Hepatocyte (in vitro differentiated cells): Measurements from ENCODE around the gene ARV1. TPM values are rescaled to one million over a fixed set of nuclear protein-coding genes. Genes with fewer than 3 reads are reported as not detected.
A peak's percentile ranks its signal among the peaks of the same experiment; 100 is the strongest.
"Not testable (repeated sequence)": the region's sequence is repeated elsewhere in the genome, so short reads cannot be mapped to it uniquely, and the experiment has no call there.

Experiments used
- DNase-seq: peaks from one replicate; pipeline ENCODE4 v3.0.0-alpha.2; 2016; ENCODE audit warnings: low spot score
- H2AFZ ChIP-seq: fragments of 200-600 bp; sonication (generic); 2 replicates; pipeline ENCODE4 v1.6.0; 2016; ENCODE audit warnings: antibody characterized with exemption, mild to moderate bottlenecking
- H3K27ac ChIP-seq: fragments of 200-600 bp; sonication (generic); 2 replicates; pipeline ENCODE4 v1.5.1; 2016; ENCODE audit warnings: mild to moderate bottlenecking
- H3K27me3 ChIP-seq: fragments of 200-600 bp; sonication (generic); 2 replicates; pipeline ENCODE4 v1.6.1; 2016
- H3K36me3 ChIP-seq: fragments of 200-600 bp; sonication (generic); replicated peaks from 2 replicates; pipeline ENCODE4 v1.5.1; 2016; ENCODE audit warnings: low read depth; ENCODE audit not compliant: insufficient read depth
- H3K4me1 ChIP-seq: fragments of 200-600 bp; sonication (generic); 2 replicates; pipeline ENCODE4 v1.5.1; 2016; ENCODE audit warnings: mild to moderate bottlenecking, moderate library complexity; ENCODE audit not compliant: insufficient read depth
- H3K4me2 ChIP-seq: fragments of 200-600 bp; sonication (generic); 2 replicates; pipeline ENCODE4 v1.6.0; 2016
- H3K4me3 ChIP-seq: fragments of 200-600 bp; sonication (generic); 2 replicates; pipeline ENCODE4 v1.5.1; 2016; ENCODE audit warnings: mild to moderate bottlenecking
- H3K79me2 ChIP-seq: fragments of 200-600 bp; sonication (generic); 2 replicates; pipeline ENCODE4 v1.6.0; 2017; ENCODE audit warnings: mild to moderate bottlenecking
- H3K9me2 ChIP-seq: fragments of 200-600 bp; sonication (generic); replicated peaks from 2 replicates; pipeline ENCODE4 v1.6.0; 2017; ENCODE audit warnings: mild to moderate bottlenecking; ENCODE audit not compliant: insufficient read depth
- H3K9me3 ChIP-seq: fragments of 200-600 bp; sonication (generic); 2 replicates; pipeline ENCODE4 v1.5.1; 2016; ENCODE audit warnings: low read depth, mild to moderate bottlenecking
- H4K20me1 ChIP-seq: fragments of 200-600 bp; sonication (generic); 2 replicates; pipeline ENCODE4 v1.6.0; 2016; ENCODE audit warnings: mild to moderate bottlenecking; ENCODE audit not compliant: insufficient read depth, poor library complexity, severe bottlenecking
- CTCF ChIP-seq: fragments of 200-600 bp; sonication (generic); IDR thresholded peaks from 2 replicates; pipeline ENCODE4 v1.5.1; 2016; ENCODE audit warnings: antibody characterized with exemption, mild to moderate bottlenecking; ENCODE audit not compliant: poor library complexity
- EZH2 ChIP-seq: fragments of 200-600 bp; sonication (generic); IDR thresholded peaks from 2 replicates; pipeline ENCODE4 v1.6.1; 2016; ENCODE audit warnings: antibody characterized with exemption, mild to moderate bottlenecking, borderline replicate concordance
- EZH2phosphoT487 ChIP-seq: fragments of 200-600 bp; sonication (generic); IDR thresholded peaks from one replicate; pipeline ENCODE4 v1.6.1; 2018; ENCODE audit warnings: antibody characterized with exemption, mild to moderate bottlenecking, low read depth, moderate library complexity; ENCODE audit not compliant: unreplicated experiment, severe bottlenecking
- WGBS: methylation state at CpG from one replicate; pipeline ENCODE4 v1.1.6; 2016; ENCODE audit warnings: low lambda C conversion rate; ENCODE audit errors: missing lambda C conversion rate; 5-methylcytosine and 5-hydroxymethylcytosine counted together
- polyA plus RNA-seq: library from polyadenylated mRNA; unstranded; fragments of >200 nt; fragmentation: Nextera tagmentation; extraction: Ambion mirVana; gene quantifications from 2 replicates; pipeline ENCODE4 v1.2.1, GENCODE V29; 2016
- total RNA-seq: library from RNA; depleted of rRNA; stranded (reverse); fragments of >200 nt; gene quantifications from 2 replicates; pipeline ENCODE4 v1.2.3, GENCODE V29; 2014

Gene ARV1
- total and polyA plus RNA-seq, 2 experiments from 2014 or later = 20.0 to 24.4 TPM

- Histone ChIP-seq H4K20me1 (peaks cover 9% of the 10 kb centered on the region), H2AFZ (no peak overlapping the region), H3K36me3 (no peaks in the 10 kb centered on the region), H3K4me3 (no peak overlapping the region), H3K4me1 (peaks cover 9% of the 10 kb centered on the region), H3K27ac (peak overlapping the region; percentile 43), H3K79me2 (peaks cover 59% of the 10 kb centered on the region), H3K27me3 (no peaks in the 10 kb centered on the region), H3K4me2 (peak overlapping the region; percentile 48), H3K9me3 (no peaks in the 10 kb centered on the region), H3K9me2 (no peaks in the 10 kb centered on the region)
- TF ChIP-seq EZH2phosphoT487 (no peak), CTCF (no peak), EZH2 (no peak)
- DNase-seq = no peak
- whole genome bisulfite sequencing = 95% methylated on average over 10 of the region's 10 CpGs
These were observed 49.1 kb downstream of the ARV1 start for GRCh38 chr1:231027971-231028370.

DNA sequence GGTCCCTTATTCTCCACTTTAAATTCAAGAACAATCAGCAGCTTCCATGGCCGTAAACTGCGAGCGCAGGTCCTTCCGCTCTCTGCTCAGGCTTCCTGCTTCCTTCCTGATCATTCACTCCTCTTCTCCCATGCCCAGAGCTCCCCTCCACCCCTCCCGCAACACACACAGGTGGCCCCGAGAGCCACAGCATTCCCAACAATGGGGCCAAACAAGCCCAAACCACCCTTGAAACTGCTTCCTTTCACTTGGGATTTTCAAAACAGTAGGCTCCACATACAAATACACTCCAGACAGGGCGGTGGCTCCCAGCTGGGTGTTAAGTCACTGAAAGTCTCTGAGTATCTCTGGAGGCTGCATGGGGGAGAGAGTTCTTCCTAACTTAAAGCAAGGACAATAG, 49.8 kb downstream of the ARV1 start:
- TF ChIP-seq EZH2phosphoT487 = no peak
- no peak for TF ChIP-seq CTCF
- TF ChIP-seq EZH2 = no peak
- Histone ChIP-seq H3K4me3 (no peak overlapping the region), H3K4me1 (peaks cover 9% of the 10 kb centered on the region), H3K4me2 (no peak overlapping the region), H3K36me3 (no peaks in the 10 kb centered on the region), H2AFZ (no peak overlapping the region), H3K9me2 (no peaks in the 10 kb centered on the region), H4K20me1 (peaks cover 9% of the 10 kb centered on the region), H3K79me2 (peaks cover 66% of the 10 kb centered on the region), H3K27me3 (no peaks in the 10 kb centered on the region), H3K9me3 (no peaks in the 10 kb centered on the region), H3K27ac (no peak overlapping the region)
- WGBS = 87% methylated on average over 7 of the region's 7 CpGs
- DNase-seq = no peak

GRCh38 chr1:231029247-231029646, 50.4 kb downstream of the ARV1 start:
- 92% methylated on average over 4 of the region's 4 CpGs for WGBS
- not testable (repeated sequence) for H3K4me2 ChIP-seq, H3K36me3 ChIP-seq, H3K27ac ChIP-seq, H3K9me3 ChIP-seq, H3K4me3 ChIP-seq, H3K9me2 ChIP-seq, H2AFZ ChIP-seq, H3K4me1 ChIP-seq, H4K20me1 ChIP-seq, H3K27me3 ChIP-seq, DNase-seq
- peaks cover 72% of the 10 kb centered on the region for H3K79me2 ChIP-seq

- Histone ChIP-seq H3K27ac (no peak overlapping the region), H2AFZ (no peak overlapping the region), H3K36me3 (no peaks in the 10 kb centered on the region), H3K4me2 (no peak overlapping the region), H3K79me2 (peaks cover 76% of the 10 kb centered on the region), H3K9me3 (no peaks in the 10 kb centered on the region), H3K9me2 (no peaks in the 10 kb centered on the region), H3K4me1 (peaks cover 9% of the 10 kb centered on the region), H3K27me3 (no peaks in the 10 kb centered on the region), H3K4me3 (no peak overlapping the region), H4K20me1 (peaks cover 9% of the 10 kb centered on the region)
- DNase-seq = no peak
- TF ChIP-seq CTCF (no peak), EZH2 (no peak), EZH2phosphoT487 (no peak)
- WGBS = 86% methylated on average over 6 of the region's 6 CpGs
These were observed 50.9 kb downstream of the ARV1 start for GRCh38 chr1:231029841-231030240.
